OCI-LY1 (cell line): ENCODE data around the gene RALB.
A peak's percentile ranks its signal among the peaks of the same experiment; 100 is the strongest.

ENCODE experiments used
- H2AFZ ChIP-seq: fragments of 200-600 bp; sonication (generic), shearing (Covaris generic); 2 replicates; pipeline ENCODE4 v1.6.0; 2014; ENCODE audit warnings: antibody characterized with exemption, mild to moderate bottlenecking, low read length
- H3F3A ChIP-seq: fragments of 200-600 bp; sonication (generic), shearing (Covaris generic); 2 replicates; pipeline ENCODE4 v1.6.0; 2014; ENCODE audit warnings: mild to moderate bottlenecking, antibody characterized with exemption, low read length, moderate library complexity; ENCODE audit not compliant: insufficient read depth
- H3K27ac ChIP-seq: fragments of 200-600 bp; sonication (generic); 2 replicates; pipeline ENCODE4 v1.5.1; 2014; ENCODE audit warnings: low read length, mixed run types, mild to moderate bottlenecking, low read depth; ENCODE audit not compliant: poor library complexity, severe bottlenecking
- H3K27me3 ChIP-seq: fragments of 200-600 bp; sonication (generic); 2 replicates; pipeline ENCODE4 v1.6.0; 2014; ENCODE audit warnings: antibody characterized with exemption, mild to moderate bottlenecking, low read length, moderate library complexity; ENCODE audit not compliant: insufficient read depth
- H3K36me3 ChIP-seq: fragments of 200-600 bp; sonication (generic); 2 replicates; pipeline ENCODE4 v1.6.1; 2014; ENCODE audit warnings: mild to moderate bottlenecking, antibody characterized with exemption, low read length, moderate library complexity, mixed read lengths; ENCODE audit not compliant: insufficient read depth
- H3K4me1 ChIP-seq: fragments of 200-600 bp; sonication (generic); 2 replicates; pipeline ENCODE4 v1.5.1; 2014; ENCODE audit warnings: mild to moderate bottlenecking, low read length, moderate library complexity; ENCODE audit not compliant: insufficient read depth, severe bottlenecking
- H3K4me2 ChIP-seq: fragments of 200-600 bp; sonication (generic), shearing (Covaris generic); 2 replicates; pipeline ENCODE4 v1.6.1; 2014; ENCODE audit warnings: low read length
- H3K4me3 ChIP-seq: fragments of 200-600 bp; sonication (generic); 2 replicates; pipeline ENCODE4 v1.5.1; 2014; ENCODE audit warnings: low read length, low read depth, mild to moderate bottlenecking, mixed read lengths; ENCODE audit not compliant: poor library complexity, severe bottlenecking
- H3K79me2 ChIP-seq: fragments of 200-600 bp; shearing (Covaris generic); 2 replicates; pipeline ENCODE4 v1.6.1; 2016; ENCODE audit warnings: mixed run types, low read length, mixed read lengths; ENCODE audit not compliant: insufficient read depth
- H3K9ac ChIP-seq: fragments of 200-600 bp; sonication (generic), shearing (Covaris generic); 2 replicates; pipeline ENCODE4 v1.6.1; 2014; ENCODE audit warnings: mild to moderate bottlenecking, low read length, mixed read lengths
- H3K9me2 ChIP-seq: fragments of 200-600 bp; sonication (generic), shearing (Covaris generic); 2 replicates; pipeline ENCODE4 v1.6.1; 2014; ENCODE audit warnings: low read depth, mild to moderate bottlenecking, low read length, mixed read lengths
- H3K9me3 ChIP-seq: fragments of 200-600 bp; shearing (Covaris generic); 2 replicates; pipeline ENCODE4 v1.6.1; 2014; ENCODE audit warnings: low read length, mixed read lengths
- H4K20me1 ChIP-seq: fragments of 200-600 bp; sonication (generic), shearing (Covaris generic); 2 replicates; pipeline ENCODE4 v1.6.0; 2016; ENCODE audit warnings: mild to moderate bottlenecking, low read length; ENCODE audit not compliant: insufficient read depth
- EZH2 ChIP-seq: fragments of 200-600 bp; sonication (generic), shearing (Covaris generic); IDR thresholded peaks from 2 replicates; pipeline ENCODE4 v1.8.0; 2017; ENCODE audit warnings: borderline replicate concordance, mixed run types, mild to moderate bottlenecking, antibody characterized with exemption, low read length, moderate library complexity, mixed read lengths
- TF ChIP-seq, protein P1 (sequence below): fragments of 200-600 bp; sonication (generic), shearing (Covaris generic); IDR thresholded peaks from 2 replicates; pipeline ENCODE4 v1.5.1; 2017; ENCODE audit warnings: mild to moderate bottlenecking, antibody characterized with exemption, low read length, moderate library complexity, mixed read lengths

RALB gene

DNA sequence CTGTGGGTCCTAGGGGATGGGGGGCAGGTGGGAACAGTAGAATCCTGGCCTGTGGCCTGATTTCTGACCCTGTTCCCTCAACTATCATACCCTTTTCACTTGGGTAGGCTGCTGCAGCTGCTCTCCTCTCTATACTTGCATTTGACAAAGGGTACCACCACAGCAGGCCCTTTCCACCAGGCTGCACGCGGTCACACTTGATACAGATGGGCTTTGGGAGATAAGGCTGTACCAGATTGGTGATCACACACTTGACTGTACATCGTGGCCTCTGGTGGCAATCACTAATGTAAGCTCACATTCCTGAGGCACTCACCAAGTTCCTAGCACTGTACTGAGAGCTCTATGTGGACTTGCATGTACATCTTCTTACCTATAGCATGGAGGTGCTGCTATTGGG, 1.6 kb upstream of the RALB start:
- Histone ChIP-seq H3K4me1 (peaks cover 19% of the 10 kb centered on the region), H3F3A (no peaks in the 10 kb centered on the region), H3K4me2 (no peak overlapping the region), H3K27me3 (no peaks in the 10 kb centered on the region; the same call in 1 of the 2 replicates), H2AFZ (no peak overlapping the region), H3K27ac (no peak overlapping the region), H4K20me1 (no peaks in the 10 kb centered on the region), H3K9me2 (no peaks in the 10 kb centered on the region), H3K9me3 (no peaks in the 10 kb centered on the region), H3K36me3 (no peaks in the 10 kb centered on the region), H3K4me3 (no peak overlapping the region), H3K79me2 (no peaks in the 10 kb centered on the region), H3K9ac (no peak overlapping the region)
- TF ChIP-seq, protein P1, sequence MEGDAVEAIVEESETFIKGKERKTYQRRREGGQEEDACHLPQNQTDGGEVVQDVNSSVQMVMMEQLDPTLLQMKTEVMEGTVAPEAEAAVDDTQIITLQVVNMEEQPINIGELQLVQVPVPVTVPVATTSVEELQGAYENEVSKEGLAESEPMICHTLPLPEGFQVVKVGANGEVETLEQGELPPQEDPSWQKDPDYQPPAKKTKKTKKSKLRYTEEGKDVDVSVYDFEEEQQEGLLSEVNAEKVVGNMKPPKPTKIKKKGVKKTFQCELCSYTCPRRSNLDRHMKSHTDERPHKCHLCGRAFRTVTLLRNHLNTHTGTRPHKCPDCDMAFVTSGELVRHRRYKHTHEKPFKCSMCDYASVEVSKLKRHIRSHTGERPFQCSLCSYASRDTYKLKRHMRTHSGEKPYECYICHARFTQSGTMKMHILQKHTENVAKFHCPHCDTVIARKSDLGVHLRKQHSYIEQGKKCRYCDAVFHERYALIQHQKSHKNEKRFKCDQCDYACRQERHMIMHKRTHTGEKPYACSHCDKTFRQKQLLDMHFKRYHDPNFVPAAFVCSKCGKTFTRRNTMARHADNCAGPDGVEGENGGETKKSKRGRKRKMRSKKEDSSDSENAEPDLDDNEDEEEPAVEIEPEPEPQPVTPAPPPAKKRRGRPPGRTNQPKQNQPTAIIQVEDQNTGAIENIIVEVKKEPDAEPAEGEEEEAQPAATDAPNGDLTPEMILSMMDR, result no peak
- TF ChIP-seq EZH2, result no peak

DNA sequence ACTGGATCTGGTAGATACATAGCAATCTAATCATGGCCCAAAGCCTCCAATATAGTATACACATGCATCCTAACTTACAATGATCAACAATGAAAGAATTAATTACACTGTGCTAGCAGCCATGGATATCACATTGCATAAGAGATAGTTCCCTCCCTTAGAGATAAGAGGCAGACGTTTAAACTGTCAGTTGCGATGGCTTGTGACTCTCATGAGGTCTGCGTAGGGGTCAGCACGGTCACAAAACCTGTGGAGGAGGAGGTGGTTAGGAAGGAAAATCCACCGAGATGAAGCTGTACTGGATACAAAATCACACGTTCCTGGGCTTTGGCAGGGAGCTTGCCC, 800 bp upstream of the RALB start:
- no peak for TF ChIP-seq EZH2
- TF ChIP-seq, protein P1, result no peak
- H3K27ac ChIP-seq, result no peak overlapping the region
- peak overlapping the region; percentile 55; the same call in 1 of the 2 replicates for H3K9ac ChIP-seq
- H3K36me3 ChIP-seq, result no peaks in the 10 kb centered on the region
- H3K4me2 ChIP-seq, result peak overlapping the region; percentile 84
- no peaks in the 10 kb centered on the region for H3K9me3 ChIP-seq
- H3K4me3 ChIP-seq, result peak overlapping the region; percentile 79
- H3K9me2 ChIP-seq, result no peaks in the 10 kb centered on the region
- no peaks in the 10 kb centered on the region for H3F3A ChIP-seq
- H3K4me1 ChIP-seq, result peaks cover 19% of the 10 kb centered on the region
- no peak overlapping the region for H2AFZ ChIP-seq
- H3K27me3 ChIP-seq, result no peaks in the 10 kb centered on the region; the same call in 1 of the 2 replicates
- no peaks in the 10 kb centered on the region for H3K79me2 ChIP-seq
- no peaks in the 10 kb centered on the region for H4K20me1 ChIP-seq

DNA sequence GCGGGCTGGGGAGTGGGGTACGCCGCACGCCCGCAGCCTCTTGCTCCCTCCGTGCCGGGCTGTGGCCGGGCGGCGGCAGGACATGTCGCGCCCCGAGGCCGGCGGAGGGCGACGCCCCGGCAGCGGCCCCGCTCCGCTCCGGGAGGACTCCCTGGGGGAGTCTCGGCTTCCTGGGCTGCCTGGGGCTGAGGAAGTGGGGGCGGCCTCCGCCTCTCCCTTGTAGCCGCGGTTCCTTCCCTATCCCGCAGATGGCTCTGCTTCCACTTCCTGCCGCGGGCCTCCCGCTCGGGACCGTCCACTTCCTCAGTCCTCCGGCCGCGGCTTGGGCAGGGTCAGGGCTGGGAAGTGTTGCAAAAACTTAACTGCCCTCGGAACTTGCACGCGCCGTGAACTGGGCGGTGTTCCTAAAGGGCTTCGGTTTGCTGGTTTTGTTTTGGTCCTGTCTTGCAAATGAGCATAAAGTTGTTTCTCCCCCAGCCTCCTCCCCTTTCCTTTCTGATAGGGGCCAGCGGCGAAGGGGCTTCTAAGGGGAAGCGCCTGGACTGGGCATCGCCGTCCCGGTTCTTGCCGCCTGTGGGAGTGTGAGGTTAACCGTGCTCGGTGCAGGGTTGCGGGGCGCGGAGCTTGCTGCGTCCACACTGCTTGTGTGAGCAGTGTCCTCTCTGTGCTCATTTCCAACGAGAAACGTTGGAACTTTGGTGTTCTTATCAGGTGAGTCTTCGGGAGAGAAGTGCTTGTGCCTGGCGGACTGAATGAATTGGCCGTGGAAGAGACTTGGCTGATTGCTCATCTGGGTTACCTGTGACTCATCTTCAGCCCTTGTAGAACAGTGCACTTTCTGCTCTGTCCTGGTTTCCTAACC, 600 bp downstream of the RALB start:
- Histone ChIP-seq H3K9me2 (no peaks in the 10 kb centered on the region), H3K9me3 (no peaks in the 10 kb centered on the region), H4K20me1 (no peaks in the 10 kb centered on the region), H3K4me3 (peak overlapping the region; percentile 79), H3K36me3 (no peaks in the 10 kb centered on the region), H3K27me3 (no peaks in the 10 kb centered on the region; the same call in 1 of the 2 replicates), H3K9ac (peak overlapping the region; percentile 67), H3K4me2 (peak overlapping the region; percentile 84), H3K4me1 (peaks cover 19% of the 10 kb centered on the region), H3F3A (no peaks in the 10 kb centered on the region), H2AFZ (no peak overlapping the region), H3K79me2 (no peaks in the 10 kb centered on the region), H3K27ac (no peak overlapping the region)
- no peak for TF ChIP-seq EZH2
- TF ChIP-seq, protein P1, result peak; percentile 9; the same call in 1 of the 2 replicates
